ENCODE data around the gene TOB1. TPM values are rescaled to one million over a fixed set of nuclear protein-coding genes. Genes with fewer than 3 reads are reported as not detected.

The TOB1 gene
- total and polyA plus RNA-seq, 2 donors (not counting 1 experiment from before 2014, with no cell fraction given): 22.0 to 40.5 TPM

GRCh38 chr17:50858486-50859225, 7.5 kb downstream of the TOB1 start:
- DNase-seq (ENCODE audit: low read depth in 2 of 2): no peak
- no peak overlapping the region for H3K4me3 ChIP-seq (replicated peaks in 1 of 4; ENCODE audit: control extremely low read depth in 1 of 4, insufficient read depth in 1 of 4, low read depth in 3 of 4, low read length in 4 of 4)
- TF ChIP-seq, protein P1, sequence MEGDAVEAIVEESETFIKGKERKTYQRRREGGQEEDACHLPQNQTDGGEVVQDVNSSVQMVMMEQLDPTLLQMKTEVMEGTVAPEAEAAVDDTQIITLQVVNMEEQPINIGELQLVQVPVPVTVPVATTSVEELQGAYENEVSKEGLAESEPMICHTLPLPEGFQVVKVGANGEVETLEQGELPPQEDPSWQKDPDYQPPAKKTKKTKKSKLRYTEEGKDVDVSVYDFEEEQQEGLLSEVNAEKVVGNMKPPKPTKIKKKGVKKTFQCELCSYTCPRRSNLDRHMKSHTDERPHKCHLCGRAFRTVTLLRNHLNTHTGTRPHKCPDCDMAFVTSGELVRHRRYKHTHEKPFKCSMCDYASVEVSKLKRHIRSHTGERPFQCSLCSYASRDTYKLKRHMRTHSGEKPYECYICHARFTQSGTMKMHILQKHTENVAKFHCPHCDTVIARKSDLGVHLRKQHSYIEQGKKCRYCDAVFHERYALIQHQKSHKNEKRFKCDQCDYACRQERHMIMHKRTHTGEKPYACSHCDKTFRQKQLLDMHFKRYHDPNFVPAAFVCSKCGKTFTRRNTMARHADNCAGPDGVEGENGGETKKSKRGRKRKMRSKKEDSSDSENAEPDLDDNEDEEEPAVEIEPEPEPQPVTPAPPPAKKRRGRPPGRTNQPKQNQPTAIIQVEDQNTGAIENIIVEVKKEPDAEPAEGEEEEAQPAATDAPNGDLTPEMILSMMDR (conservative IDR thresholded peaks at IDR 0.05 in 1 of 2, IDR thresholded peaks at IDR 0.05 in 1 of 2; ENCODE audit: low read depth in 1 of 2, low read length in 2 of 2): no peak
- TF ChIP-seq EZH2 (IDR thresholded peaks at IDR 0.05; ENCODE audit: low read length, missing control alignments): no peak
- peaks cover 10% of the 10 kb centered on the region for H3K79me2 ChIP-seq (ENCODE audit: control insufficient read depth, insufficient read depth, low read length)
- no peaks in the 10 kb centered on the region for H3K4me1 ChIP-seq (ENCODE audit: control insufficient read depth, extremely low read depth, insufficient read depth, low read length)
- H3K27ac ChIP-seq (ENCODE audit: insufficient read depth, low read length): no peak overlapping the region
- H3K9ac ChIP-seq (ENCODE audit: insufficient read depth, low read length): no peak overlapping the region
- no peaks in the 10 kb centered on the region for H3K27me3 ChIP-seq (ENCODE audit: control insufficient read depth, insufficient read depth, low read length)
- H3K4me2 ChIP-seq (ENCODE audit: extremely low read depth, insufficient read depth, low read length): no peak overlapping the region
- H3K9me3 ChIP-seq (ENCODE audit: control insufficient read depth, insufficient read depth, low read depth, low read length): no peaks in the 10 kb centered on the region
- H3K36me3 ChIP-seq (ENCODE audit: control insufficient read depth, insufficient read depth, low read length): peaks cover 7% of the 10 kb centered on the region
- H2AFZ ChIP-seq (ENCODE audit: low read length): no peak overlapping the region
- H4K20me1 ChIP-seq (ENCODE audit: control insufficient read depth, extremely low read depth, insufficient read depth, low read length): no peaks in the 10 kb centered on the region

DNA sequence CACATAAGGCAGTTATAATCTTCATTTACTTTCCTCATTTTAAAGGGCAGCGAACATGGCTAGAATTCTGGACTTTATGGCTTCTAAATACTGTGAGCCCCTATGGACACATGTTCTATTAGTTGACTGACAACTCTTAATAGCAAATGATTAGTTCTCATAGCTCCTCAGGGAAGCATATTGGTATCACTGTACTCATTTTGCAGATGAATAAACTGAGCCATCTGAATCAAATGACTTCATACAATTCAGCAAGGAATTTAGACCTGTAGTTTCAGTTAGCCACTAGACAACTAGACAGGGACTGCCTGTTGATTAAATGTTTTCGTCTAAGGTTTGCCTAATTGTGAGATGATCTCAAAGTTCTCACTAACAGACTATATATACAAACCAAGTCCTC, 9.7 kb downstream of the TOB1 start:
- Histone ChIP-seq H3K27ac (ENCODE audit: insufficient read depth, low read length) (no peak overlapping the region), H4K20me1 (ENCODE audit: control insufficient read depth, extremely low read depth, insufficient read depth, low read length) (no peaks in the 10 kb centered on the region), H3K27me3 (ENCODE audit: control insufficient read depth, insufficient read depth, low read length) (no peaks in the 10 kb centered on the region), H3K4me1 (ENCODE audit: control insufficient read depth, extremely low read depth, insufficient read depth, low read length) (no peaks in the 10 kb centered on the region), H3K4me3 (replicated peaks in 1 of 4; ENCODE audit: control extremely low read depth in 1 of 4, insufficient read depth in 1 of 4, low read depth in 3 of 4, low read length in 4 of 4) (no peak overlapping the region), H3K9ac (ENCODE audit: insufficient read depth, low read length) (no peak overlapping the region), H2AFZ (ENCODE audit: low read length) (no peak overlapping the region), H3K36me3 (ENCODE audit: control insufficient read depth, insufficient read depth, low read length) (no peaks in the 10 kb centered on the region), H3K9me3 (ENCODE audit: control insufficient read depth, insufficient read depth, low read depth, low read length) (no peaks in the 10 kb centered on the region), H3K4me2 (ENCODE audit: extremely low read depth, insufficient read depth, low read length) (no peak overlapping the region), H3K79me2 (ENCODE audit: control insufficient read depth, insufficient read depth, low read length) (no peaks in the 10 kb centered on the region)
- no peak for TF ChIP-seq EZH2 (IDR thresholded peaks at IDR 0.05; ENCODE audit: low read length, missing control alignments)
- TF ChIP-seq, protein P1 (conservative IDR thresholded peaks at IDR 0.05 in 1 of 2, IDR thresholded peaks at IDR 0.05 in 1 of 2; ENCODE audit: low read depth in 1 of 2, low read length in 2 of 2): no peak
- DNase-seq (ENCODE audit: low read depth in 2 of 2): no peak

DNA sequence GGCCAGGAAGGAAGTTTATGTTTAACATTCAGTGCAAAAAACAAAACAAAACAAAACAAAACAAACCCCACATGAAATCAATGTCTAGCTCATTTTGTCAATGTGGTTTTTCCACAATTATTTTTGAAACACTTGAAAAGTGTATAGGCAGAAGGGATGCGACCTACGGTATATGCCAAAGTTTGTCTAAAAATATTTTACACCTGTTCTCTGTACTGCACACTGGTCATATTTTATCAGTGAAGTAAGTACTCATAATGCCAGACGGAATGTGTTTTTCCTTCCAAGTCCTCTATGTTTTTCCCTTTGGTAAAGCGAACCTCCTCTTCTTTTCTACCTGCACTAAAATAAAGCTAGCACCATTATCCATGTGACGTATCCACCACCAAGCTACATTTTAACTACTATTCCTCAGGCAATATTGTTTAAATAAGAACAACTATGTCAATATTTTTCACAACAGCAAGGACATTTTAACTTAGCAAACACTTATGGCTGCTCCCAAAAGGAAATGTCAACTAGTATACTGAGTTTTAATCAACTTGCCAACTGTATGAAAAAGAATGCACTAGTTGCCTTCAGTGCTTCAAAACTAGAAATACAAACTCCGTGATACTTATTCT, 10.3 kb downstream of the TOB1 start:
- no peaks in the 10 kb centered on the region for H3K79me2 ChIP-seq (ENCODE audit: control insufficient read depth, insufficient read depth, low read length)
- no peaks in the 10 kb centered on the region for H3K4me1 ChIP-seq (ENCODE audit: control insufficient read depth, extremely low read depth, insufficient read depth, low read length)
- no peak overlapping the region for H3K4me2 ChIP-seq (ENCODE audit: extremely low read depth, insufficient read depth, low read length)
- H3K27me3 ChIP-seq (ENCODE audit: control insufficient read depth, insufficient read depth, low read length): no peaks in the 10 kb centered on the region
- H3K9ac ChIP-seq (ENCODE audit: insufficient read depth, low read length): no peak overlapping the region
- H4K20me1 ChIP-seq (ENCODE audit: control insufficient read depth, extremely low read depth, insufficient read depth, low read length): no peaks in the 10 kb centered on the region
- TF ChIP-seq, protein P1 (conservative IDR thresholded peaks at IDR 0.05 in 1 of 2, IDR thresholded peaks at IDR 0.05 in 1 of 2; ENCODE audit: low read depth in 1 of 2, low read length in 2 of 2): no peak
- no peak for TF ChIP-seq EZH2 (IDR thresholded peaks at IDR 0.05; ENCODE audit: low read length, missing control alignments)
- H3K4me3 ChIP-seq (replicated peaks in 1 of 4; ENCODE audit: control extremely low read depth in 1 of 4, insufficient read depth in 1 of 4, low read depth in 3 of 4, low read length in 4 of 4): no peak overlapping the region
- no peak overlapping the region for H2AFZ ChIP-seq (ENCODE audit: low read length)
- no peak overlapping the region for H3K27ac ChIP-seq (ENCODE audit: insufficient read depth, low read length)
- no peak for DNase-seq (ENCODE audit: low read depth in 2 of 2)
- H3K9me3 ChIP-seq (ENCODE audit: control insufficient read depth, insufficient read depth, low read depth, low read length): no peaks in the 10 kb centered on the region
- H3K36me3 ChIP-seq (ENCODE audit: control insufficient read depth, insufficient read depth, low read length): no peaks in the 10 kb centered on the region

Data from fibroblast of lung (primary cell).